PFSK-1 (cell line): ENCODE results near the gene AFAP1L1.

Experiments used
- FOXP2 ChIP-seq: optimal IDR thresholded peaks from 2 replicates; pipeline ENCODE3; 2011; ENCODE audit warnings: borderline replicate concordance, control low read depth, inconsistent platforms; ENCODE audit not compliant: insufficient read depth; ENCODE audit errors: extremely low read length, extremely low read depth
- POLR2AphosphoS5 ChIP-seq: IDR thresholded peaks from 2 replicates; pipeline ENCODE4 v1.6.1; 2012; ENCODE audit warnings: low read depth, mild to moderate bottlenecking, control low read depth, low read length, moderate library complexity
- SIN3A ChIP-seq: IDR thresholded peaks from 2 replicates; pipeline ENCODE4 v1.6.1; 2012; ENCODE audit warnings: mild to moderate bottlenecking, low read length, moderate library complexity, borderline replicate concordance; ENCODE audit not compliant: insufficient read depth
- TAF1 ChIP-seq: IDR thresholded peaks from 2 replicates; pipeline ENCODE4 v1.6.1; 2012; ENCODE audit warnings: low read length, control low read depth, borderline replicate concordance; ENCODE audit not compliant: insufficient read depth
- TF ChIP-seq, protein P1 (sequence below), 2 experiments: IDR thresholded peaks; 2 replicates each; pipeline versions ENCODE4 v1.6.1 to v1.8.0; 2011 to 2012; ENCODE audit warnings: low read depth in 2 of 2, low read length in 2 of 2, control low read depth in 1 of 2, inconsistent platforms in 1 of 2, mild to moderate bottlenecking in 1 of 2, moderate library complexity in 1 of 2; ENCODE audit not compliant: insufficient read depth in 1 of 2

AFAP1L1 gene

GRCh38 chr5:149341876-149342275 lies 70.2 kb downstream of the AFAP1L1 start:
- TF ChIP-seq FOXP2 (no peak), TAF1 (no peak), SIN3A (no peak), POLR2AphosphoS5 (no peak)
- TF ChIP-seq, protein P1, sequence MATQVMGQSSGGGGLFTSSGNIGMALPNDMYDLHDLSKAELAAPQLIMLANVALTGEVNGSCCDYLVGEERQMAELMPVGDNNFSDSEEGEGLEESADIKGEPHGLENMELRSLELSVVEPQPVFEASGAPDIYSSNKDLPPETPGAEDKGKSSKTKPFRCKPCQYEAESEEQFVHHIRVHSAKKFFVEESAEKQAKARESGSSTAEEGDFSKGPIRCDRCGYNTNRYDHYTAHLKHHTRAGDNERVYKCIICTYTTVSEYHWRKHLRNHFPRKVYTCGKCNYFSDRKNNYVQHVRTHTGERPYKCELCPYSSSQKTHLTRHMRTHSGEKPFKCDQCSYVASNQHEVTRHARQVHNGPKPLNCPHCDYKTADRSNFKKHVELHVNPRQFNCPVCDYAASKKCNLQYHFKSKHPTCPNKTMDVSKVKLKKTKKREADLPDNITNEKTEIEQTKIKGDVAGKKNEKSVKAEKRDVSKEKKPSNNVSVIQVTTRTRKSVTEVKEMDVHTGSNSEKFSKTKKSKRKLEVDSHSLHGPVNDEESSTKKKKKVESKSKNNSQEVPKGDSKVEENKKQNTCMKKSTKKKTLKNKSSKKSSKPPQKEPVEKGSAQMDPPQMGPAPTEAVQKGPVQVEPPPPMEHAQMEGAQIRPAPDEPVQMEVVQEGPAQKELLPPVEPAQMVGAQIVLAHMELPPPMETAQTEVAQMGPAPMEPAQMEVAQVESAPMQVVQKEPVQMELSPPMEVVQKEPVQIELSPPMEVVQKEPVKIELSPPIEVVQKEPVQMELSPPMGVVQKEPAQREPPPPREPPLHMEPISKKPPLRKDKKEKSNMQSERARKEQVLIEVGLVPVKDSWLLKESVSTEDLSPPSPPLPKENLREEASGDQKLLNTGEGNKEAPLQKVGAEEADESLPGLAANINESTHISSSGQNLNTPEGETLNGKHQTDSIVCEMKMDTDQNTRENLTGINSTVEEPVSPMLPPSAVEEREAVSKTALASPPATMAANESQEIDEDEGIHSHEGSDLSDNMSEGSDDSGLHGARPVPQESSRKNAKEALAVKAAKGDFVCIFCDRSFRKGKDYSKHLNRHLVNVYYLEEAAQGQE (IDR thresholded peaks at IDR 0.05; ENCODE audit: insufficient read depth in 1 of 2, low read depth in 2 of 2, low read length in 2 of 2) = no peak

DNA sequence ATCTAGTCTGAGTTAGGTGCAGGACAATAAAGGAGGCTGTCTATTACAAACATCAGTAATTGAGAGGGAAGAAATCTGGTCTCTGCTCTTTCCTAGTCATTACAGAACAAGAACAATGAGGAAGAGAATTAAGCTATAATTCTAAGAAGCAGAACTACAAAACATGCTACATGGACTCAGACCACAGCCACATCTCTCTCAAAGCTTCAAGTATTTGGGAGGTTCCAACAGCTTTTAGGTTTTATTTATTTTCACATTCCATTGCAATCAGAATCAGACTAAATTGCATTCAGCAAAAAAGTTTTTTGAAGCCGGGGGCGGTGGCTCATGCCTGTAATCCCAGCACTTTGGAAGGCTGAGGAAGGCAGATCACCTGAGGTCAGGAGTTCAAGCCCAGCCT lies 72.5 kb downstream of the AFAP1L1 start:
- TF ChIP-seq, protein P1 (IDR thresholded peaks at IDR 0.05; ENCODE audit: insufficient read depth in 1 of 2, low read depth in 2 of 2, low read length in 2 of 2) = no peak
- TF ChIP-seq TAF1 (no peak), POLR2AphosphoS5 (no peak), FOXP2 (no peak), SIN3A (no peak)

DNA sequence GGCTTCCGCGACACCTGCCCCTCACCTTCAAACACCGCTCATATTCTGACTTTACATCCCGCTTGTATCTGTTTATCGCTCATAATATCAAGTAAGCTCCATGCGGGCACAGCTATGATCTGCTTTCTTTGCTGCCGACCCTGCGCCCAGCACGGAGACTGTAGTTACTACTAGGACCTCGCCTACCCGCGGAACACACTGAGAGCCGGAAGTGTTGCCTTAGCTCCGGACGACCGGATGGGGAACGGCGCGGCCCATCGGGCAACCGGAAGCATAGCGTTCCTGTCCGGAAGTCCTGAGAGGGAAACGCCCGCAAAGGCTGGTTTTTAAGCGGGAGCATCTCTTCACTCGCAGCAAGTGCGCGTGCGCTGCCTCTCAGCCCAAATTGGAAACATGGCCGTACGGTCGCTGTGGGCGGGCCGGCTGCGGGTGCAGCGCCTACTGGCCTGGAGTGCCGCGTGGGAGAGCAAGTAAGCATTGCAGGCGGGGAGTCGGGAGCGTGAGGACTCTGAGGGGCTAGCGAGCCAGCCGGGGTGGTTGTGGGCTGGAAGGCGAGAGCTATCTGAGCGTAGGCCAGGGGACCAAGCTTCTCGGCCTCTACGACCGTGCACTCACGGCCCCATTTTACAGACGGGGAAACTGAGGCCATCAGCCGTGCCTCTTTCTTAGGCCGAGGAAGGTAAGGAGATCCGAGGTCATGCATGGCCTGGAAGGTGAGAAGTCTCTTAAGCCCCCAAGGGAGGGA lies 73.7 kb downstream of the AFAP1L1 start, which contains the start of gene GRPEL2:
GRPEL2 (plus strand) TSS at position 353 of the 745 bp plus-strand sequence; CDS start at position 394, 41 bp downstream.
- peak; percentile 75; the same call in 1 of the 2 replicates for TF ChIP-seq TAF1
- TF ChIP-seq, protein P1 (IDR thresholded peaks at IDR 0.05; ENCODE audit: insufficient read depth in 1 of 2, low read depth in 2 of 2, low read length in 2 of 2) = peak in 1 of 2 experiments; percentile 34; a peak in 2 of 4 replicates
- TF ChIP-seq FOXP2 = peak; percentile 75
- peak; percentile 83; the same call in 1 of the 2 replicates for TF ChIP-seq SIN3A
- peak; percentile 82 for TF ChIP-seq POLR2AphosphoS5

GRCh38 chr5:149345892-149346222 lies 74.2 kb downstream of the AFAP1L1 start:
- no peak for TF ChIP-seq POLR2AphosphoS5
- no peak for TF ChIP-seq FOXP2
- no peak for TF ChIP-seq SIN3A
- no peak for TF ChIP-seq TAF1
- TF ChIP-seq, protein P1 (IDR thresholded peaks at IDR 0.05; ENCODE audit: insufficient read depth in 1 of 2, low read depth in 2 of 2, low read length in 2 of 2) = no peak

DNA sequence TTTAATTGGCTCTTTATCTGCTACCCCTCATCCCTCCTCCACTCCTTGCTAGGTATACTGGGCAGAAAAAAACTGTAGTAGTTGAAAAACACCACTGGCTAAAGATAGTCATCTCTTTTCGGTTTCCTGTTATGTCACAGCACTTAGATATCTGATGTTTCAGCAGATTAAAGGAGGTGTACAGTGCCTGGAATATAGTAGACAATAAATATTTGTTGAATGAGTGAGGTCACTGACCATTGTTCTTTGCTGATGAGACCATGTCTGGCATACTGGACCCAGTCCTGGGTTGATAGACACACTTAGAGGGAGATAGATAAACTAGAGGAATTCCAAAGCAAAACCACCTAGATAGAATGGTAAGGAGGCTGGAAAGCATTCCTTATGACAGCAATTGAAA lies 76.9 kb downstream of the AFAP1L1 start:
- TF ChIP-seq POLR2AphosphoS5 (no peak), FOXP2 (no peak), TAF1 (no peak), SIN3A (no peak)
- TF ChIP-seq, protein P1 (IDR thresholded peaks at IDR 0.05; ENCODE audit: insufficient read depth in 1 of 2, low read depth in 2 of 2, low read length in 2 of 2) = no peak
